GM19351 (cell line): Measurements from ENCODE around the gene UBE4B.
"Not testable (repeated sequence)": the region's sequence is repeated elsewhere in the genome, so short reads cannot be mapped to it uniquely, and the experiment has no call there.

Source experiments
- ATAC-seq: cut with Tn5 transposase; IDR thresholded peaks from one replicate; pipeline ENCODE4 v1.9.1; 2021; ENCODE audit warnings: mild to moderate bottlenecking, moderate library complexity; ENCODE audit not compliant: unreplicated experiment

Gene UBE4B

GRCh38 chr1:10032590-10033358 is at the start of gene UBE4B:
Gene UBE4B, plus strand, starts transcription at chr1:10032958. Its CDS starts 713 bp downstream, at chr1:10033671.
- peak; percentile 92 for ATAC-seq

- no peak for ATAC-seq
These were observed 48.5 kb upstream of the UBE4B start for GRCh38 chr1:9984253-9984652.

GRCh38 chr1:9985001-9985400 is 47.8 kb upstream of the UBE4B start:
- ATAC-seq, result no peak

GRCh38 chr1:9989773-9990172 is 43.0 kb upstream of the UBE4B start:
- no peak for ATAC-seq

GRCh38 chr1:9990944-9991343 is 41.8 kb upstream of the UBE4B start:
- no peak for ATAC-seq

GRCh38 chr1:9992910-9993309 is 39.8 kb upstream of the UBE4B start:
- no peak for ATAC-seq

GRCh38 chr1:9993561-9994075 is 39.1 kb upstream of the UBE4B start:
- ATAC-seq, result no peak

GRCh38 chr1:9996624-9997582 is 35.9 kb upstream of the UBE4B start, which contains the start of gene RBP7:
Gene RBP7, plus strand, starts transcription at chr1:9997228. Its CDS starts 31 bp downstream, at chr1:9997259.
- ATAC-seq, result no peak

GRCh38 chr1:10001016-10001665 is 31.6 kb upstream of the UBE4B start:
- ATAC-seq, result no peak

GRCh38 chr1:10005248-10005647 is 27.5 kb upstream of the UBE4B start:
- ATAC-seq, result not testable (repeated sequence)

GRCh38 chr1:10007169-10007568 is 25.6 kb upstream of the UBE4B start:
- no peak for ATAC-seq

- ATAC-seq, result no peak
These were observed 18.7 kb upstream of the UBE4B start for GRCh38 chr1:10014016-10014415.

GRCh38 chr1:10019561-10019960 is 13.2 kb upstream of the UBE4B start:
- no peak for ATAC-seq

GRCh38 chr1:10020086-10020485 is 12.7 kb upstream of the UBE4B start:
- no peak for ATAC-seq

GRCh38 chr1:10020678-10021077 is 12.1 kb upstream of the UBE4B start:
- not testable (repeated sequence) for ATAC-seq

GRCh38 chr1:10021992-10022391 is 10.8 kb upstream of the UBE4B start:
- ATAC-seq, result not testable (repeated sequence)

- no peak for ATAC-seq
These were observed 10.1 kb upstream of the UBE4B start for GRCh38 chr1:10022656-10023055.

GRCh38 chr1:10025354-10025753 is 7.4 kb upstream of the UBE4B start:
- no peak for ATAC-seq

- no peak for ATAC-seq
These were observed 5.7 kb upstream of the UBE4B start for GRCh38 chr1:10027027-10027426.

- not testable (repeated sequence) for ATAC-seq
These were observed 3.7 kb upstream of the UBE4B start for GRCh38 chr1:10028956-10029500.

GRCh38 chr1:10031461-10031860 is 1.3 kb upstream of the UBE4B start:
- no peak for ATAC-seq
